Panc1 (cell line): ENCODE results near the gene PRR5L.

ENCODE experiments used
- CTCF ChIP-seq: fragments of 450-650 bp; IDR thresholded peaks from 2 replicates; pipeline ENCODE4 v1.5.1; 2017; ENCODE audit warnings: mild to moderate bottlenecking
- POLR2AphosphoS5 ChIP-seq: IDR thresholded peaks from 2 replicates; pipeline ENCODE4 v1.6.1; 2012; ENCODE audit warnings: mild to moderate bottlenecking, low read depth, low read length, moderate library complexity
- REST ChIP-seq, 2 experiments: IDR thresholded peaks; 2 replicates each; pipeline ENCODE4 v1.6.1; 2011 to 2012; ENCODE audit warnings: low read depth in 2 of 2, control low read depth in 1 of 2, low read length in 1 of 2, mild to moderate bottlenecking in 1 of 2, moderate library complexity in 1 of 2; ENCODE audit not compliant: insufficient read depth in 1 of 2

- TF ChIP-seq CTCF = peak; percentile 87
- no peak for TF ChIP-seq REST (IDR thresholded peaks at IDR 0.05; ENCODE audit: insufficient read depth in 1 of 2, low read depth in 2 of 2, low read length in 1 of 2)
- no peak for TF ChIP-seq POLR2AphosphoS5
These were observed 37.2 kb upstream of the PRR5L start for GRCh38 chr11:36258730-36259360.
